Body of pancreas (tissue), 4 donors: ENCODE results near the gene PPP1R12A. TPM values are rescaled to one million over a fixed set of nuclear protein-coding genes. Genes with fewer than 3 reads are reported as not detected.
A peak's percentile ranks its signal among the peaks of the same experiment; 100 is the strongest.

Experiments used
- ATAC-seq: fragments of 150-250 bp; one replicate; pipeline ENCODE4 v1.9.1; 2016
- DNase-seq, 4 donors: peaks; one replicate each; pipeline ENCODE4 v3.0.0-alpha.2; 2019
- H3K27ac ChIP-seq, 4 donors: fragments of 200-600 bp; sonication (generic); 1 replicate in 3 of 4; 2 replicates in 1 of 4; pipeline versions ENCODE4 v1.5.1 to v1.6.1; 2016 to 2019; ENCODE audit warnings: mild to moderate bottlenecking in 1 of 4, mixed read lengths in 1 of 4, moderate library complexity in 1 of 4
- H3K27me3 ChIP-seq, 2 donors: fragments of 200-600 bp; sonication (generic); one replicate each; pipeline ENCODE4 v1.6.0; 2016; ENCODE audit warnings: mild to moderate bottlenecking in 1 of 2
- H3K36me3 ChIP-seq, 2 donors: fragments of 200-600 bp; sonication (generic); replicated peaks in 1 of 2; 2 replicates each; pipeline ENCODE4 v1.5.1; 2016; ENCODE audit warnings: low read depth in 2 of 2; ENCODE audit not compliant: insufficient read depth in 1 of 2
- H3K4me1 ChIP-seq: fragments of 200-600 bp; sonication (generic); one replicate; pipeline ENCODE4 v1.6.0; 2016
- H3K4me3 ChIP-seq, 2 donors: fragments of 200-600 bp; sonication (generic); 1 replicate in 1 of 2; 2 replicates in 1 of 2; pipeline ENCODE4 v1.5.1; 2016 to 2019
- H3K9me3 ChIP-seq, 3 donors: fragments of 200-600 bp; sonication (generic); 1 replicate in 2 of 3; 2 replicates in 1 of 3; pipeline ENCODE4 v1.5.1; 2016
- CTCF ChIP-seq, 7 experiments: fragments of 450-650 bp in 4 of 7; fragments of 200-600 bp in 3 of 7; sonication (generic) in 3 of 7; IDR thresholded peaks; one replicate each; pipeline ENCODE4 v1.5.1; 2016 to 2019; ENCODE audit warnings: antibody characterized with exemption in 7 of 7
- POLR2A ChIP-seq, 3 donors: fragments of 450-650 bp; IDR thresholded peaks; one replicate each; pipeline ENCODE4 v1.6.1; 2016; ENCODE audit warnings: antibody characterized with exemption in 3 of 3, mild to moderate bottlenecking in 2 of 3
- WGBS, 2 donors: methylation state at CpG; one replicate each; pipeline ENCODE4 v1.1.5; 2017; 5-methylcytosine and 5-hydroxymethylcytosine counted together
- intact Hi-C: fragments of 100-400 bp; cut with DNase I; formaldehyde crosslinking; loops from one replicate; pipeline ENCODE4 v1.15.1; 2023
- total RNA-seq, 2 donors: library from RNA; depleted of rRNA; stranded (reverse); fragments of >200 nt; gene quantifications; one replicate each; pipeline ENCODE4 v1.1.0, GENCODE V29; 2016

PPP1R12A gene
- total RNA-seq, 2 donors from 2014 or later = 45.4 to 65.6 TPM

- peaks cover 0 to 2% of the 10 kb centered on the region in 2 donors for H3K36me3 ChIP-seq
- peaks cover 0 to 10% (median 0%) of the 10 kb centered on the region in 3 donors for H3K9me3 ChIP-seq
- intact Hi-C loops = no loop called here
- no peaks in the 10 kb centered on the region for H3K27me3 ChIP-seq
- WGBS, 2 donors = 77 to 79% methylated on average over 3 of the region's 3 CpGs
- no peaks in the 10 kb centered on the region for H3K4me1 ChIP-seq
- DNase-seq (peak in 1 of 4 donors; percentile 20), ATAC-seq (no peak)
- H3K4me3 ChIP-seq = no peak overlapping the region
- H3K27ac ChIP-seq = no peak overlapping the region
- TF ChIP-seq POLR2A (IDR thresholded peaks at IDR 0.05) = no peak
- TF ChIP-seq CTCF (IDR thresholded peaks at IDR 0.05) = no peak
These were observed 100.1 kb downstream of the PPP1R12A start for GRCh38 chr12:79834712-79835376.

- no peaks in the 10 kb centered on the region for H3K4me1 ChIP-seq
- TF ChIP-seq CTCF (IDR thresholded peaks at IDR 0.05) (no peak), POLR2A (IDR thresholded peaks at IDR 0.05) (no peak)
- 48 to 85% methylated on average over 2 of the region's 2 CpGs for WGBS, 2 donors
- no peak overlapping the region for H3K27ac ChIP-seq
- intact Hi-C loops = no loop called here
- DNase-seq (no peak), ATAC-seq (no peak)
- H3K9me3 ChIP-seq = no peaks in the 10 kb centered on the region
- no peak overlapping the region for H3K4me3 ChIP-seq
- peaks cover 2 to 3% of the 10 kb centered on the region in 2 donors for H3K36me3 ChIP-seq
- no peaks in the 10 kb centered on the region for H3K27me3 ChIP-seq
These were observed 104.5 kb downstream of the PPP1R12A start for GRCh38 chr12:79830440-79830839.

GRCh38 chr12:79828924-79829323, 106.0 kb downstream of the PPP1R12A start:
- peaks cover 2 to 3% of the 10 kb centered on the region in 2 donors for H3K36me3 ChIP-seq
- no peaks in the 10 kb centered on the region for H3K9me3 ChIP-seq
- no peak for ATAC-seq
- TF ChIP-seq CTCF (IDR thresholded peaks at IDR 0.05) (no peak), POLR2A (IDR thresholded peaks at IDR 0.05) (no peak)
- no peak overlapping the region for H3K4me3 ChIP-seq
- no peaks in the 10 kb centered on the region for H3K27me3 ChIP-seq
- no peak for DNase-seq
- intact Hi-C loops = no loop called here
- no peaks in the 10 kb centered on the region for H3K4me1 ChIP-seq
- H3K27ac ChIP-seq = no peak overlapping the region
- 90 to 92% methylated on average over 2 of the region's 2 CpGs for WGBS, 2 donors

- Histone ChIP-seq H3K9me3 (no peaks in the 10 kb centered on the region), H3K27ac (no peak overlapping the region), H3K4me1 (no peaks in the 10 kb centered on the region), H3K27me3 (no peaks in the 10 kb centered on the region), H3K4me3 (no peak overlapping the region), H3K36me3 (peaks cover 2 to 3% of the 10 kb centered on the region in 2 donors)
- TF ChIP-seq POLR2A (IDR thresholded peaks at IDR 0.05) = no peak
- no peak for TF ChIP-seq CTCF (IDR thresholded peaks at IDR 0.05)
- DNase-seq = no peak
- WGBS, 2 donors = 89 to 91% methylated on average over 3 of the region's 3 CpGs
- intact Hi-C loops = no loop called here
- no peak for ATAC-seq
These were observed 107.4 kb downstream of the PPP1R12A start for GRCh38 chr12:79827484-79827883.
